GM19467 (cell line): ENCODE measurements around the gene SLC52A1.
"Not testable (repeated sequence)": the region's sequence is repeated elsewhere in the genome, so short reads cannot be mapped to it uniquely, and the experiment has no call there.

Source experiments
- ATAC-seq: cut with Tn5 transposase; IDR thresholded peaks from one replicate; pipeline ENCODE4 v1.9.1; 2021; ENCODE audit warnings: mild to moderate bottlenecking, moderate library complexity; ENCODE audit not compliant: unreplicated experiment

SLC52A1 gene

GRCh38 chr17:5031365-5032082, 3.7 kb downstream of the SLC52A1 start:
- peak; percentile 71 for ATAC-seq

DNA sequence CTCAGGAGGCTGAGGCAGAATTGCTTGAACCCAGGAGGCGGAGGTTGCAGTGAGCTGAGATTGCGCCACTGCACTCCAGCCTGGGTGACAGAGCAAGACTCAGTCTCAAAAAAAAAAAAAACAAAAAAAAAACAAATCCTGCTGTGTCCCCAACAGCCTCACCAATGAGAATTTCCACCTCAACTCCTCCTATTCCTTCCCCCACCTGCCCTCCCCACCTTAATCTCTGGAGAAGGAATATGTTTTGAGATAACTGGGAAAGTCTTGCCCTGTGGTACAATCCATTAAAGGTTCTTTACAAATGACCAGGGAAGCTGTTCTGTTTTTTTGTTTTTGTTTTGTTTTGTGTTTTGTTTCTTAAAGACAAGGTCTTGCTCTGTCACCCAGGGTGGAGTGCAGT, 5.1 kb downstream of the SLC52A1 start:
- not testable (repeated sequence) for ATAC-seq

GRCh38 chr17:5027916-5028315, 7.3 kb downstream of the SLC52A1 start:
- no peak for ATAC-seq

- no peak for ATAC-seq
These were observed 7.9 kb downstream of the SLC52A1 start for GRCh38 chr17:5027299-5027698.

DNA sequence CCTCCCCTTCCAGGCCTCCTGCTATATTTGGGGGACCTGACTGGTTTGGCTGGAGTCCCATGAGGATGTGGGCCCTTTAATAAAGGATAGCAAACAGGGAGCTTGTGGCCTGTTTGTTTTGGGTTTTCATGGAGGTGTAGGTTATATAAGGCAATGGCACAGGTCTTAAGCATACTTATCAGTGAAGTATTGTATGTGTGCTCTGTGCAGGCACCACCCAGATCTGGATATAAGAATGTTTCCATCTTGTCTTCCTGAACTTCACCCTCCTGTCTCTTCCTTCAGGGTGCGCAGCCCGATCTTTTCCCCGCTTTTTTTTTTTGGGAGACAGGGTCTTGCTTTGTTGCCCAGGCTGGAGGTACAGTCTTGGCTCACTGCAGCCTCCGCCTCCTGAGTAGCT, 10.6 kb downstream of the SLC52A1 start:
- no peak for ATAC-seq

- no peak for ATAC-seq
These were observed 11.6 kb downstream of the SLC52A1 start for GRCh38 chr17:5023588-5024147.

DNA sequence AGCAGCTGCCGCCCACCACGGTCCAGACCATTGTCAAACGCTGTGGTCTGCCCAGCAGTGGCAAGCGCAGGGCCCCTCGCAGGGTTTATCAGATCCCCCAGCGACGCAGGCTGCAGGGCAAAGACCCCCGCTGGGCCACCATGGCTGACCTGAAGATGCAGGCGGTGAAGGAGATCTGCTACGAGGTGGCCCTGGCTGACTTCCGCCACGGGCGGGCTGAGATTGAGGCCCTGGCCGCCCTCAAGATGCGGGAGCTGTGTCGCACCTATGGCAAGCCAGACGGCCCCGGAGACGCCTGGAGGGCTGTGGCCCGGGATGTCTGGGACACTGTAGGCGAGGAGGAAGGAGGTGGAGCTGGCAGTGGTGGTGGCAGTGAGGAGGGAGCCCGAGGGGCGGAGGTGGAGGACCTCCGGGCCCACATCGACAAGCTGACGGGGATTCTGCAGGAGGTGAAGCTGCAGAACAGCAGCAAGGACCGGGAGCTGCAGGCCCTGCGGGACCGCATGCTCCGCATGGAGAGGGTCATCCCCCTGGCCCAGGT, 13.0 kb downstream of the SLC52A1 start:
- ATAC-seq, result no peak

- ATAC-seq, result no peak
These were observed 14.7 kb downstream of the SLC52A1 start for GRCh38 chr17:5020502-5021023.

DNA sequence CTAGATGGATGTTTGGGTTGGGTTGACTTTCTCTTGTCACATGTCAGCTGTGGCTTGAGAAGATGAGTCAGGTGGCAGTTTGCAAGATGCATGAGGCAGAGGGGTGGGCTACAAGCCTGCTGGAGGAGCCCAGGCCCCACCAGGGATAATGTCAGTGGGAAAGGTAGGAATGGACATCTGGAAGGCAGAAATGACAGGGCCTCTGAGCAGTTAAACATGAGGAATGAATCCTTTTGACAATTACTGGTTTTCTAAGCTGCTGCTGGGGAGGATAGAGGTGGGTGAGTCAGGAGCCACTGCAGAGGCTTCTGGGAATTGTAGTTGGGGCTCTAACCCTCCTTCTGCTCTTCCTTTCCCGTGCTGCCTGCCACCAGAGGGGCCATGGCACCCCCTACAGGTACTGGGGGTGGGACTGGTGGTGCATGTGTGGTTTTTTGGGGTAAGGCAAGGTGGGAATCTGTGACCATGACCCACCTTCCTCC, 15.7 kb downstream of the SLC52A1 start:
- no peak for ATAC-seq

DNA sequence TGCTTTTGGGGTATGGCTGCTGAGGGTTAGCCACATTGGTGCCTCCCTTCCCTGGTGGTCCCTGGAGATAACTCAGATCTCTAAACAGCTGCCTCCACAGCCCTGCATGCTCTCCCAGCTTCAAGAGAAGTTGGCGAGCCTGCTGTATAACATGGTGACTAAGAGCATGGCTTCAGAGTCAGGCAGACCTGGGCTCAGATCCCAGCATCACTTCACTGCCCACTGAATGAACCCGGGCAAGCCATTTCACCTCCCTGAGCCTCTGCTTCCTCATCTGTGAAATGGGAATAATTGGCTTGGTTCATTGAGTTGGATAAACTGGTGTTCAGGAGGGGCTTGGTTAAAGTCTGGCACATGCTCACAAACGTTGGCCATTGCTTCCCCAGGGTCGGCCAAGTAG, 20.9 kb downstream of the SLC52A1 start:
- ATAC-seq, result no peak

- ATAC-seq, result no peak
These were observed 23.3 kb downstream of the SLC52A1 start for GRCh38 chr17:5011928-5012327.

DNA sequence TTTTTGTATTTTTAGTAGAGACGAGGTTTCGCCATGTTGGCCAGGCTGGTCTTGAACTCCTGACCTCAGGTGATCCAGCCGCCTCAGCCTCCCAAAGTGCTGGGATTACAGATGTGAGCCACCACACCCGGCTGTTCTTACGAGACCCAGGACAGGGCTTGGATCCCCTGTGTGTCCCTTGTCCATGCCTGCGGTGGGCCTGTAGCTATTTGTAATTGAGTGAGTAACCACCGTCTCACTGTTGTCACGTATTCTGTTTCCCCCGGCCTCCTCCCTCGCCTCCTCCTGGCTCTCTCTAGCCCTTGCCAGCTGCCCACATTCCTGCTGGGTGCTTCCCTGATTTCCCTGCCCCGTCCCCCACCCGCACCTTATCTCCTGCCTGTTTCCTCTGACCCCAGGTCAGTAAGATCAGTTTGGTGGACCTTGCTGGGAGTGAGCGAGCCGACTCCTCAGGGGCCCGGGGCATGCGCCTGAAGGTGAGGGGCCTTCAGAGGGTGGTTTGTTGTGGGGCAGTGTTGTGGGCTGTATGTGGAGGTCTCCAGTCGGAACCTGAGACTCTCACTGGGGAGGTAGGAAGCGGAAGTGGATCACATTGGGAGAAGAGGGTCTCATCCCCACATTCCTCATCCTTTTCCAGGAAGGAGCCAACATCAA, 31.9 kb downstream of the SLC52A1 start:
- ATAC-seq, result no peak

DNA sequence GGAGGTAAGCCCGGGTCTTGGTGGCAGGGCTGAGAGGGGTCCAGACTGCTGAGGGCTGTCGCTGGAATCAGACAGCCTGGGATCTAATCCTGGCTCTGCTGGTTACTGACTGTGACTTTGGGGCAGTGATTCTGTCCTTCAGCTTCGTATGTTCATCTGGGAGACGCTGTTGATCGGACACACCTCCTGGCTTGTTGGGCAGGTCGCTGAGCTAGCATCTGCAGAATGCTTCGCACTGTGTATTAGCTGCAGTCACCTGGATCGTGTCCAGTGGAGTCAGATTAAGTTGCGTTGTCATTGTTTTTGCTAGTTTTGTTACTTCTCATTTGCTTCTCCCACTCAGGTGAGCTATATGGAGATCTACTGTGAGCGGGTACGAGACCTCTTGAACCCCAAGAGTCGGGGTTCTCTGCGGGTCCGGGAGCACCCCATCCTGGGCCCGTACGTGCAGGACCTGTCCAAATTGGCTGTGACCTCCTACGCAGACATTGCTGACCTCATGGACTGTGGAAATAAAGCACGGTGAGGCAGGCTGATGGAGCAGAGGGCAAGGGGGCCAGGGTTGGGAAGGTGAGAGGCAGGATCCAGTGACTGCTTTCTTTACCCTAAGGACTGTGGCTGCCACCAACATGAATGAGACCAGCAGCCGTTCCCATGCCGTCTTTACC, 33.0 kb downstream of the SLC52A1 start:
- no peak for ATAC-seq

GRCh38 chr17:5000237-5000639, 35.0 kb downstream of the SLC52A1 start:
- ATAC-seq, result no peak

DNA sequence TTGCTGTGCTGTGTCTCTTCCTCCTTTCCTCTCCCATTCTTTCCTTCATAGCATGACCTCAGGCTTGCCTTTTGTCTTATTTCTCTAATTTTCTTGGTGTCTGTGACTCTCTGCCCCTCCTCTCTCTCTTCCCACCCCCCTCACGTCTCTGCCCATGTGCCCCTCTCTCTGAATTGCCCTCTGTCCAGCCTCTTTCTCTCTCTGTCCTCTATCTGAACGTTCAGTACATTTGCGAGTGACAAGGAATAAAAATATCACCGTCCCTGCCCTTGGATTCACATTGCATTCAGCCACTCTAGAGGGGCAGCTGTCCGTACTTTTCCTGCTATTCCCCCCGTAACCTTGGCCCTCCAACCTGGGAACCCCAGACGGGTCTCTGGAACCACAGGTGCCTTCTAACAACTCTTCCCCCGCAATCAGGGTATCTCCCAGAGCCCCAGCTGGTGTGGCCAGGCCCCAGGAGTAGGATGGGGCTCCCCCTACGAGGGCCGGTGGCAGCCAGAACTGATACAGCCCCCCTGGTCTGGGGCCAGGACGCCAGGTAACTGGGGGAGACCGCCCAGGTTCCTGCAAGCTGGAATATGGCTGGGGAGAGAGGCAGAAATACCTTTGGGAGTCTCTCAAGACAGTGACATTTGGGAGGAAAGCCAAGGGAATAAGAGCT, 35.7 kb downstream of the SLC52A1 start:
- no peak for ATAC-seq

GRCh38 chr17:4998732-4999429, 36.3 kb downstream of the SLC52A1 start:
- ATAC-seq, result no peak

DNA sequence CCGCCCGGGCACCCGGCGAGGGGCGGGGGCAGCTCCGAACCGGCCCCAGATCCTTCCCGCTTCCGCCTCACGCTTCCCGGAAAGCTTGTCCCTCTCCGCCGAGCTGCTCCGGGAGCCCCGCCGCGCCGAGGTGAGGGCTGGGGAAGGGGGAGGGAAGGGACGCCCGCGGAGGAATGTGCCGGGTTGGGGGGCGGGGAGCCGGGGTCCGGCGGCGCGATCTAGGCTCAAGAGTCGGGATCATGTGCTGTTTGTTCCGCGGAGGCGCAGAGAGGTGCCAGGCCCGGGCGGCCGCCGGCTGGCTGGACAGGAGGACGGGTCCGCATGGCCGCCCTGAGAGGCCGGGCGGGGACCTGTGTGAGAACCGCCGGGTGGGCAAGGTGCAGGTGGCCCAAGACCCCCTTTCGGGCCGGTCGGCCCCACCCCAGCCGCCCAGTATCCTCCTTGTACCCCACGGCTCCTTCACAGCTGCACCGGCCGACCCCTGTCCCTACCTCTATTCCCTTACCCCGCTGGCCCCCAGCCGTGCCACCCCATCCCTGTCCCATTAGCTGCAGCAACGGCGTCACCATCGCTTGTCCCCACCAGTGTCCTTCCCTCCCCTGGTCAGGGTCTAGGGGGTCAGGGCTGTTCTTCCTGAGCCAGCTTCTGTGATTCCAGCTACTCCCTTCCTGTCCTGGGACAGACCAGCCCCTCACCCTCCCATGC, 37.0 kb downstream of the SLC52A1 start:
- peak; percentile 3 for ATAC-seq

- peak; percentile 79 for ATAC-seq
These were observed 37.8 kb downstream of the SLC52A1 start, which contains the start of the genes INCA1 and KIF1C for GRCh38 chr17:4997302-4998026. Gene INCA1, minus strand, starts transcription at chr17:4997522. Its CDS starts 3,085 bp downstream, at chr17:4994437. Gene KIF1C, plus strand, starts transcription at chr17:4997950. Its CDS starts 2,297 bp downstream, at chr17:5000247.
